Fibroblast of skin of left biceps (primary cell): Measurements from ENCODE around the gene NEXMIF.
"Not testable (repeated sequence)": the region's sequence is repeated elsewhere in the genome, so short reads cannot be mapped to it uniquely, and the experiment has no call there.

Source experiments
- DNase-seq, 2 experiments: peaks; one replicate each; pipeline ENCODE4 v3.0.0-alpha.2; 2013; ENCODE audit warnings: low read depth in 2 of 2

NEXMIF gene

GRCh38 chrX:74925225-74926088, at the start of gene NEXMIF:
Gene NEXMIF (minus strand): TSS chrX:74925452.
- DNase-seq: no peak

GRCh38 chrX:74961962-74962361, 36.7 kb upstream of the NEXMIF start:
- DNase-seq: not testable (repeated sequence)

- no peak for DNase-seq
Observed at GRCh38 chrX:74949717-74950116, 24.5 kb upstream of the NEXMIF start.

- DNase-seq: no peak
Observed at GRCh38 chrX:74940414-74940813, 15.2 kb upstream of the NEXMIF start.

- no peak for DNase-seq
Observed at GRCh38 chrX:74931214-74931613, 6.0 kb upstream of the NEXMIF start.

GRCh38 chrX:74924449-74925224, 615 bp downstream of the NEXMIF start:
- DNase-seq: no peak

GRCh38 chrX:74923942-74924448, 1.3 kb downstream of the NEXMIF start:
- DNase-seq: no peak

- no peak for DNase-seq
Observed at GRCh38 chrX:74922922-74923543, 2.2 kb downstream of the NEXMIF start.

GRCh38 chrX:74911494-74911893, 13.8 kb downstream of the NEXMIF start:
- no peak for DNase-seq

GRCh38 chrX:74906417-74906816, 18.8 kb downstream of the NEXMIF start:
- DNase-seq: no peak

- DNase-seq: no peak
Observed at GRCh38 chrX:74902806-74903205, 22.4 kb downstream of the NEXMIF start.

- DNase-seq: no peak
Observed at GRCh38 chrX:74892561-74892960, 32.7 kb downstream of the NEXMIF start.

GRCh38 chrX:74890676-74891430, 34.4 kb downstream of the NEXMIF start:
- no peak for DNase-seq

GRCh38 chrX:74882383-74882782, 42.9 kb downstream of the NEXMIF start:
- not testable (repeated sequence) for DNase-seq

GRCh38 chrX:74865725-74866124, 59.5 kb downstream of the NEXMIF start:
- DNase-seq: no peak

- no peak for DNase-seq
Observed at GRCh38 chrX:74853255-74853654, 72.0 kb downstream of the NEXMIF start.

GRCh38 chrX:74835566-74835965, 89.7 kb downstream of the NEXMIF start:
- no peak for DNase-seq

- not testable (repeated sequence) for DNase-seq
Observed at GRCh38 chrX:74819797-74820196, 105.5 kb downstream of the NEXMIF start.

- no peak for DNase-seq
Observed at GRCh38 chrX:74814681-74815080, 110.6 kb downstream of the NEXMIF start.

GRCh38 chrX:74804574-74804973, 120.7 kb downstream of the NEXMIF start:
- DNase-seq: no peak

GRCh38 chrX:74800062-74800461, 125.2 kb downstream of the NEXMIF start:
- DNase-seq: no peak
